IMR-90 (cell line): ENCODE results near the gene IMPG2.

Source experiments
- CHD1 ChIP-seq: IDR thresholded peaks from 2 replicates; pipeline ENCODE4 v1.6.1; 2012; ENCODE audit warnings: low read depth, low read length, improper control_type of control experiment
- MAFK ChIP-seq: IDR thresholded peaks from 2 replicates; pipeline ENCODE4 v1.6.1; 2012; ENCODE audit warnings: low read depth, low read length, improper control_type of control experiment
- MXI1 ChIP-seq: IDR thresholded peaks from 2 replicates; pipeline ENCODE4 v1.6.1; 2012; ENCODE audit warnings: low read depth, mild to moderate bottlenecking, low read length, moderate library complexity, borderline replicate concordance
- NFE2L2 ChIP-seq: fragments of 150-350 bp; IDR thresholded peaks from 2 replicates; pipeline ENCODE4 v1.6.1; 2016; ENCODE audit warnings: low read depth, mild to moderate bottlenecking, low read length
- POLR2A ChIP-seq: IDR thresholded peaks from 2 replicates; pipeline ENCODE4 v1.6.1; 2012; ENCODE audit warnings: mild to moderate bottlenecking, low read depth, low read length
- RFX5 ChIP-seq: IDR thresholded peaks from 2 replicates; pipeline ENCODE4 v1.8.0; 2012; ENCODE audit warnings: low read depth, mild to moderate bottlenecking, low read length, moderate library complexity
- SMC3 ChIP-seq: fragments of 150-350 bp; IDR thresholded peaks from 2 replicates; pipeline ENCODE4 v1.6.1; 2016; ENCODE audit warnings: low read depth, mild to moderate bottlenecking, antibody characterized with exemption, low read length, moderate library complexity
- USF2 ChIP-seq: fragments of 150-350 bp; IDR thresholded peaks from 2 replicates; pipeline ENCODE4 v1.6.1; 2017; ENCODE audit warnings: mild to moderate bottlenecking, antibody characterized with exemption, low read length, low read depth
- TF ChIP-seq, protein P1 (sequence below): conservative IDR thresholded peaks from 2 replicates; pipeline ENCODE4 v1.5.1; 2012; ENCODE audit warnings: mild to moderate bottlenecking, low read depth, low read length, improper control_type of control experiment

- TF ChIP-seq, protein P1, sequence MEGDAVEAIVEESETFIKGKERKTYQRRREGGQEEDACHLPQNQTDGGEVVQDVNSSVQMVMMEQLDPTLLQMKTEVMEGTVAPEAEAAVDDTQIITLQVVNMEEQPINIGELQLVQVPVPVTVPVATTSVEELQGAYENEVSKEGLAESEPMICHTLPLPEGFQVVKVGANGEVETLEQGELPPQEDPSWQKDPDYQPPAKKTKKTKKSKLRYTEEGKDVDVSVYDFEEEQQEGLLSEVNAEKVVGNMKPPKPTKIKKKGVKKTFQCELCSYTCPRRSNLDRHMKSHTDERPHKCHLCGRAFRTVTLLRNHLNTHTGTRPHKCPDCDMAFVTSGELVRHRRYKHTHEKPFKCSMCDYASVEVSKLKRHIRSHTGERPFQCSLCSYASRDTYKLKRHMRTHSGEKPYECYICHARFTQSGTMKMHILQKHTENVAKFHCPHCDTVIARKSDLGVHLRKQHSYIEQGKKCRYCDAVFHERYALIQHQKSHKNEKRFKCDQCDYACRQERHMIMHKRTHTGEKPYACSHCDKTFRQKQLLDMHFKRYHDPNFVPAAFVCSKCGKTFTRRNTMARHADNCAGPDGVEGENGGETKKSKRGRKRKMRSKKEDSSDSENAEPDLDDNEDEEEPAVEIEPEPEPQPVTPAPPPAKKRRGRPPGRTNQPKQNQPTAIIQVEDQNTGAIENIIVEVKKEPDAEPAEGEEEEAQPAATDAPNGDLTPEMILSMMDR = no peak
- no peak for TF ChIP-seq USF2
- no peak for TF ChIP-seq NFE2L2
- no peak for TF ChIP-seq CHD1
- no peak for TF ChIP-seq RFX5
- TF ChIP-seq MAFK = no peak
- TF ChIP-seq POLR2A = no peak
- no peak for TF ChIP-seq SMC3
- TF ChIP-seq MXI1 = no peak
Observed at GRCh38 chr3:101279765-101280385, 40.5 kb downstream of the IMPG2 start.
